Choroid plexus epithelial cell (primary cell): ENCODE measurements around the gene TAGLN.

Experiments used
- DNase-seq: peaks from one replicate; pipeline ENCODE4 v3.0.0-alpha.2; 2010; ENCODE audit warnings: low read depth
- H3K4me3 ChIP-seq: 2 replicates; pipeline ENCODE4 v1.5.1; 2011; ENCODE audit warnings: low read depth, mild to moderate bottlenecking, control low read depth, low read length, moderate library complexity
- CTCF ChIP-seq: conservative IDR thresholded peaks from 2 replicates; pipeline ENCODE4 v1.5.1; 2011; ENCODE audit warnings: low read depth, mild to moderate bottlenecking, control low read depth, inconsistent platforms, low read length, moderate library complexity

Gene TAGLN

GRCh38 chr11:117199053-117199915 lies at the start of gene TAGLN:
Gene TAGLN (plus strand): TSS chr11:117199370. CDS start chr11:117203014, 3,644 bp downstream.
- H3K4me3 ChIP-seq, result peak within 1 kb of the TSS; percentile 66
- peak; percentile 95 for DNase-seq
- TF ChIP-seq CTCF, result no peak

GRCh38 chr11:117152066-117152465 lies 47.1 kb upstream of the TAGLN start:
- no peak for TF ChIP-seq CTCF
- no peak for DNase-seq
- no peak overlapping the region for H3K4me3 ChIP-seq

GRCh38 chr11:117154468-117154867 lies 44.7 kb upstream of the TAGLN start:
- TF ChIP-seq CTCF, result no peak
- no peak overlapping the region for H3K4me3 ChIP-seq
- no peak for DNase-seq

GRCh38 chr11:117157507-117157906 lies 41.7 kb upstream of the TAGLN start:
- no peak for TF ChIP-seq CTCF
- DNase-seq, result no peak
- no peak overlapping the region for H3K4me3 ChIP-seq

- no peak overlapping the region for H3K4me3 ChIP-seq
- DNase-seq, result no peak
- TF ChIP-seq CTCF, result no peak
Observed at GRCh38 chr11:117159892-117160291, 39.3 kb upstream of the TAGLN start.

GRCh38 chr11:117160826-117161225 lies 38.3 kb upstream of the TAGLN start:
- no peak for DNase-seq
- TF ChIP-seq CTCF, result no peak
- no peak overlapping the region for H3K4me3 ChIP-seq

GRCh38 chr11:117166491-117166890 lies 32.7 kb upstream of the TAGLN start:
- no peak for TF ChIP-seq CTCF
- no peak overlapping the region for H3K4me3 ChIP-seq
- no peak for DNase-seq
